ENCODE results near the gene ID1. TPM values are rescaled to one million over a fixed set of nuclear protein-coding genes. Genes with fewer than 3 reads are reported as not detected.

The ID1 gene
- total and polyA plus RNA-seq, 8 donors, result 168 to 585 (median 364) TPM

DNA sequence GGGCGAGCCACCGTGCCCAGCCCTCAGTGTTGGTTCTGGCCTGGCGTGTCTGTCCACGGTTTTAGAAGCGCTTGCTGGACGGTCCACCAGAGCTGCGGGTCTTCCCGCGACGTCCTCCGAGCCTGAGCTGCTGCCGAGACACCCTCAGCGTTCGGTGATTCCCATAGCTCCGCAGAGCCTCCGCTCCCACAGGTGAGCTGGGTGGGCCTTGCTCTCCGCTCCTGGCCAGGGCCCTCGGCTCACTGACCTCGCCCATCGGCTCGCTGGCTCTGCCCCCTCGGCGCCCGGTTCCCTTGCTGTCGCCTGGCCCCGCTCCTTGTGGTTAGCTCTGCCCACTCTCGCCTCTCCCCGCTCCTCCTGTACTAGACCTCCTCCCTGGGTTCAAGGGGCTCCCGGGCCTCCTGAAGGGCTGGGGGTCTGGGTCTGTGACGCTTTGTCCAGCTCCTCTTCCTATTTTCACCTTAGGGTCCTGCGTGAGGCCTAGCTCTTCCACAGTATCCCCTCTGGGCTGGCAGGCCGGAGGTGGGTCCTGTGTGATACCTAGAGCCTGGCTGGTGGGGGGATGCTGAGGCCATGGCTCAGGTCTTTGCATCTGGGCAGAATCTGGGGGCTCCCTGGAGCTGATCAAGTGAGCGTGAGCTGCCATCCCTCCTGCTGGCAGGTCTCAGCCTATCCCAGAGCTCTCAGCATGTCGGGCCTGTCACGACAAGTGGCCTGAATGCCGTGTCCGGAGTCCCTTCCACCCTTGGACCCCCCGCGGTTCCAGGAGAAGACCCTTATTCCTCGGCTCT, 27.7 kb downstream of the ID1 start:
- TF ChIP-seq, protein P1, sequence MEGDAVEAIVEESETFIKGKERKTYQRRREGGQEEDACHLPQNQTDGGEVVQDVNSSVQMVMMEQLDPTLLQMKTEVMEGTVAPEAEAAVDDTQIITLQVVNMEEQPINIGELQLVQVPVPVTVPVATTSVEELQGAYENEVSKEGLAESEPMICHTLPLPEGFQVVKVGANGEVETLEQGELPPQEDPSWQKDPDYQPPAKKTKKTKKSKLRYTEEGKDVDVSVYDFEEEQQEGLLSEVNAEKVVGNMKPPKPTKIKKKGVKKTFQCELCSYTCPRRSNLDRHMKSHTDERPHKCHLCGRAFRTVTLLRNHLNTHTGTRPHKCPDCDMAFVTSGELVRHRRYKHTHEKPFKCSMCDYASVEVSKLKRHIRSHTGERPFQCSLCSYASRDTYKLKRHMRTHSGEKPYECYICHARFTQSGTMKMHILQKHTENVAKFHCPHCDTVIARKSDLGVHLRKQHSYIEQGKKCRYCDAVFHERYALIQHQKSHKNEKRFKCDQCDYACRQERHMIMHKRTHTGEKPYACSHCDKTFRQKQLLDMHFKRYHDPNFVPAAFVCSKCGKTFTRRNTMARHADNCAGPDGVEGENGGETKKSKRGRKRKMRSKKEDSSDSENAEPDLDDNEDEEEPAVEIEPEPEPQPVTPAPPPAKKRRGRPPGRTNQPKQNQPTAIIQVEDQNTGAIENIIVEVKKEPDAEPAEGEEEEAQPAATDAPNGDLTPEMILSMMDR (IDR thresholded peaks at IDR 0.05), result no peak
- TF ChIP-seq EP300 (IDR thresholded peaks at IDR 0.05) (no peak), POLR2A (IDR thresholded peaks at IDR 0.05) (no peak), POLR2AphosphoS5 (IDR thresholded peaks at IDR 0.05) (no peak)
- Histone ChIP-seq H3K4me1 (no peaks in the 10 kb centered on the region), H3K4me3 (no peak overlapping the region), H3K27me3 (peaks cover 0 to 6% (median 5%) of the 10 kb centered on the region in 3 donors), H3K36me3 (no peaks in the 10 kb centered on the region), H3K9me3 (no peaks in the 10 kb centered on the region), H3K27ac (no peak overlapping the region)
- no peak for DNase-seq
- WGBS, 5 donors, result 92 to 97% (median 96%) methylated on average over 32 to 40 of the region's 40 CpGs
- intact Hi-C loops (cut with DNase I; ENCODE audit: low total_unique reads), result no loop called here

DNA sequence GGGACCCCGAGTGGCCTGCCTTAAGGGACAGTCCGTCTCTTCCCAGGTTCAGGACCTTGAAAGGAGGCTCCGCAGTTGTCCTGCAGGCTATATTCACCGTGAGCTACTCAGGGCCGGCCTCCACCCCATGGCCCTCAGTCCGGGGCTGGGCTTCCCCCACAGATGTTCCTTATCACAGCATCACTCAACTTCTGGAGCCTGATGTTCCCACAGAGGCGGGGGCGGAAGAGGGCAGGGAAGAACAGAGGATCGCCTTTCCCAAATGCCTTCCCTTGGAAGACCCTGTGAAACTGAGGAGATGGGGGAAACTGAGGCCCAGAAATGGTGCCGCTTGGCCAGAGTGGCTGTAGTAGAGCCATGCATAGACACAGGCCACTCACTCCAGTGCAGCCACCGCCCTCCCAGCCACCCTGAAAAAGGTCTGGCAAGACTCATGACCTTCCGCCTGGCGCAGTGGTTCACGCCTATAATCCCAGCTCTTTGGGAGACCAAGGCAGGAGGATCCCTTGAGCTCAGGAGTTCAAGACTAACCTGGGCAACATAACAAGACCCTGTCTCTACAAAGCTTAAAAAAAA, 28.3 kb downstream of the ID1 start:
- 86 to 90% (median 88%) methylated on average over 12 to 14 of the region's 14 CpGs for WGBS, 5 donors
- H3K36me3 ChIP-seq, result no peaks in the 10 kb centered on the region
- H3K9me3 ChIP-seq, result no peaks in the 10 kb centered on the region
- peaks cover 0 to 13% (median 8%) of the 10 kb centered on the region in 3 donors for H3K27me3 ChIP-seq
- no peaks in the 10 kb centered on the region for H3K4me1 ChIP-seq
- intact Hi-C loops (cut with DNase I; ENCODE audit: low total_unique reads), result no loop called here
- TF ChIP-seq EP300 (IDR thresholded peaks at IDR 0.05), result no peak
- no peak overlapping the region for H3K27ac ChIP-seq
- no peak overlapping the region for H3K4me3 ChIP-seq
- peak in 1 of 2 donors; percentile 60 for DNase-seq

DNA sequence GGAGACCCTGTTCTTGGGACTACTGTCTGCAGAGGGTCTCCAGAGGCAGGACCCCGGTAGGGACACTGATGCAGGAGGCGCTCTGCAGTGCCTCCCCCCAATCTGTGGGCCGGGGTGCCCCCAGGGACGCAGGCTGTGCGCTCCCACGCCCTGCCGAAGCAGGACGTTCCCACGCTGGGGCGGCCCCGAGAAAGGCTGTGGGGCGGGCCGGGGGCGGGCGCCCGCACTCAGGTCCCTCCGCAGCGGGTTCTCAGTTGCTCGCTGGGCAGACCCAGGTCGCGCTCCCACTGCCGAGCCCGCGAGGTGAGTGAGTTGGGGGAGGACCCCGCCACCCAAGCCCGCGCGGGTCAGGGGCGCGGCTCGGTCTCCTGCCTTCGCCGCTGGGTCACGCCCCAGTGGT, 32.6 kb downstream of the ID1 start, which contains the start of gene COX4I2:
TSS of gene COX4I2 (plus strand) at position 253 of the 400 bp plus-strand sequence. CDS start 1,106 bp downstream, outside the sequence.
- no peak for TF ChIP-seq EP300 (IDR thresholded peaks at IDR 0.05)
- TF ChIP-seq POLR2A (IDR thresholded peaks at IDR 0.05), result no peak
- TF ChIP-seq, protein P1 (IDR thresholded peaks at IDR 0.05), result no peak
- no peak for TF ChIP-seq POLR2AphosphoS5 (IDR thresholded peaks at IDR 0.05)
- 31 to 72% (median 36%) methylated on average over 13 to 34 of the region's 34 CpGs for WGBS, 5 donors
- Histone ChIP-seq H3K27me3 (peaks cover 0 to 22% (median 8%) of the 10 kb centered on the region in 3 donors), H3K36me3 (no peaks in the 10 kb centered on the region), H3K9me3 (no peaks in the 10 kb centered on the region), H3K27ac (no peak within 1 kb of the TSS), H3K4me1 (no peaks in the 10 kb centered on the region), H3K4me3 (no peak within 1 kb of the TSS)
- DNase-seq, result peak in 1 of 2 donors; percentile 41
- intact Hi-C loops (cut with DNase I; ENCODE audit: low total_unique reads), result no loop called here

DNA sequence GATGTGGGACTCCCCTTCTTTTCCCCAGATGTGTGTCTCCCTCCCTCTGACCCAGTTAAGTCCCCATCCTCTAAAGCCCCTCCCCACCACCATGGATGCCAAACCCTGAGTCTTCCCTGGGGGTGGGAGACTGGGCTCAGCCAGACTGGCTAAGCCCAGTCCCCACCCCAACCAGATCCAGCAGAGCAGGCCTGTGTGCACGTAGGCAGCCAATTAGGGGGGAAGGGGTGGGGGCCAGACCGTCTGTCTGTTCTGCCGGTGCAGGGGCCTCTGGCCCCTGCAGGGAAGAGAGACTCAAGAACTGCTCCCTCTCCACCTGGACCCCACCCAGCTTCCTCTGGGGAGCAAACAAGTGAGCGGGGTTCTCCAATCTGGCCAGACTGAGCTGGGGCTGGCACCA, 33.2 kb downstream of the ID1 start:
- H3K4me1 ChIP-seq, result no peaks in the 10 kb centered on the region
- H3K9me3 ChIP-seq, result no peaks in the 10 kb centered on the region
- TF ChIP-seq EP300 (IDR thresholded peaks at IDR 0.05) (no peak), POLR2A (IDR thresholded peaks at IDR 0.05) (no peak), POLR2AphosphoS5 (IDR thresholded peaks at IDR 0.05) (no peak)
- TF ChIP-seq, protein P1 (IDR thresholded peaks at IDR 0.05), result no peak
- no peaks in the 10 kb centered on the region for H3K36me3 ChIP-seq
- no peak overlapping the region for H3K27ac ChIP-seq
- DNase-seq, result peak in 1 of 2 donors; percentile 40
- 60 to 81% (median 75%) methylated on average over 4 of the region's 4 CpGs for WGBS, 5 donors
- H3K27me3 ChIP-seq, result peaks cover 0 to 22% (median 8%) of the 10 kb centered on the region in 3 donors
- no peak overlapping the region for H3K4me3 ChIP-seq
- intact Hi-C loops (cut with DNase I; ENCODE audit: low total_unique reads), result no loop called here

Measured in stomach (tissue), 9 donors.